GM21737 (cell line): Measurements from ENCODE around the gene DRICH1.
"Not testable (repeated sequence)": the region's sequence is repeated elsewhere in the genome, so short reads cannot be mapped to it uniquely, and the experiment has no call there.

Source experiments
- ATAC-seq: cut with Tn5 transposase; IDR thresholded peaks from one replicate; pipeline ENCODE4 v1.9.1; 2021; ENCODE audit warnings: mild to moderate bottlenecking, moderate library complexity; ENCODE audit not compliant: unreplicated experiment

Gene DRICH1

GRCh38 chr22:23632178-23632577 is at the start of gene DRICH1:
TSS of gene DRICH1 (minus strand) at chr22:23632321. CDS start at chr22:23632023, 298 bp downstream.
- no peak for ATAC-seq

DNA sequence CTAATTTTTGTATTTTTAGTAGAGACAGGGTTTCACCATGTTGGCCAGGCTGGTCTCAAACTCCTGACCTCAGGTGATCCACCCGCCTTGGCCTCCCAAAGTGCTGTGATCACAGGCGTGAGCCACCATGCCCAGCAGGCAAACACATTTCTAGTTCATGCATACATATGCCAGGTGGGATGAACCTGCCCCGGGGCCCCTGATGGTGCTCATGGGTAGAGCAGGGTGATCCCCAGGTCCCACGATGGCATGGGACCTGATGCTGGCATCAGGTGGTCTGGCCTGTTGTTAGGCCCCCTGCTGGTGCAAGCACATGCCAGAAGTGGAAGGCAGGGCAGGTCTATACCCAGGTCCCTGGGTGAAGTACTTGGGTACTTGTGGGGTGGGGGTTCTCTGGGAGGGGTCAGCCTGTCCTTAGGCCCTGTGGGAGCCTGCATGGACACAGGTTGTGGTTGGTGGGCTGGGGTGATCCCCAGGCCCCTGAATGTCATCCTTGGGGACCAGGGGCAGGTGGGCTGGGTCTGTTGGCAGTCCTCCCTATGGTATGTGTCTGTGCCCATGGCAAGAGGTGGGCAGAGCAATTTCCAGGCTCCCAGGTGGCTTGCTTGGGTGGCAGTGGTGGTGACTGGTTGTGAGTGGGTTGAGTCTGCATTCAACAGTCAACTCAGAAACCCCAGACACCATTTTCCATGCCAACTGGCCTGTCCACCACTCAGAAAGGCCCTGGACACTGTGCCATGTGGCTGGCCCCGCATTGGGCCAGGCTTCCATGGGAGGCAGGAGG is 49.1 kb upstream of the DRICH1 start:
- ATAC-seq = no peak

DNA sequence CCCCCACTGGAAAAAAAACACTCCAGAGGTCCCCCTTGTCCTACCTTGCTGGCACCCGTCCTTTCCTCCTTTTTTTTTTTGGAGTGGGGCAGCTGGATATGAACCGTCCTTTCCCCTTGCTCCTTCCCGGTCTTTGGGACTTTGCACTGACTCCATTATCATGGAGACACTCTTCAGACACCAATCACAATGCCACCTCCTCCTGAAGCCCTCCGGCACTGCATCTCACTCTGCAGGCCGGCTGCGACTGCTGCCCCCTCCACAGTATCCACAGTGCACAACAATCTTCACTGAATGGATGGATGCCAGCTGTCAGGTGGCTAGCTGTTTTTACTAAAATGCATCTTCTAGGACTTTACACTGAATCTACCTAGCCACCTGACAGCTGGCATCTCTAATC is 46.0 kb upstream of the DRICH1 start:
- no peak for ATAC-seq

DNA sequence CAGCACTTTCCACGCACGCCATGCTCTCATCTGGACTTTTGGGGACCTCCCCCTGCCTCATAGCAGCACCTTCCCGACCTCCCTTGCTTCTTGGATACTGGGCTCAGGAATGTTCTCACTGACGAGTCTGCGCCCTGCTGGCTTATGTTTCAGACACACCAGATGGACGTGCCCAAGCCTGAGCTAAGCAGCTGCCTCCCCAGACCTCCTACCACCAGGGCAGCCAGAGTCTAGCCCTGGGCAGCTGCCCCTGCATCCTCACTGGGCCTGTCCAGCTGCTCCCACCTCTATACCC is 45.5 kb upstream of the DRICH1 start:
- no peak for ATAC-seq

DNA sequence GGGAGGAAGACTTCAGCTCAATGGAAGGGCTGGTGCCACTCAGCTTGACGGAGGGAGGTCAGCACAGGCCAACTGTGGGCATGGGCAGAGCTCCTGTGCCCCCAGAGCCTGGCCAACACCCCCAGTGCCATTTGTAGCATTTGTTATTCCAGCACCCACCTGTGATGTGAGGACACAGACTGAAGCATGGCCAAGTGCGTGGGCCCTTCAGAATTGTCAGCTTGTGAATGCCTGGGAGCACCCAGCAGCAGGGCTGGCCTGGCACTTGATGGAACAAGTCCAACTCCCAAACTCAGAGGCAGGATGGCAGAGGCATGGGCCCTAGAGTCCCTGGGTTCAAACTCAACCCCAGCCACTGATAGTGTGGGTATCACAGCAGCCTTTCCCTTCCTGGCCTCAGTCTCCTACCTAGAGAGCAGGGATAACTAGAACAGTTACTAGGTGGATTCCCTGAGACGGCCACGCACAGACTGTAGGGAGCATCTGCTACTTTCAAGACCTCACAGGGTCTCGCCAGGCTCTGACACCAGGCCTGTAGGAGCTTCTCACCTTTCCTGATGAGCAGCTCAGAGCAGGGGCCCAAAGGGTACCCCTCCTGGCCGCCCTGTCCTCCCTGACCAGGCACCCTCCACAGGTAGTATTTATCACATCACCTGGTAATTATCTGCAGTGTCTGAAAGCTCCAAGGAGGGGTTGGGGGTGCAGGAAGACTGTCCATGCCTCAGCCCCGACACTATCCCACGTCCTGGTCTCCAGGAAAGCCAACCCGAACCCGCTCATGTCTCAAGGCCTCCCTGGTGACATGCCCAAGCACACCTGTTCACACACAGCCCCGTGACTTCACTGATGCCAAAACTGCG is 45.0 kb upstream of the DRICH1 start:
- ATAC-seq = not testable (repeated sequence)

DNA sequence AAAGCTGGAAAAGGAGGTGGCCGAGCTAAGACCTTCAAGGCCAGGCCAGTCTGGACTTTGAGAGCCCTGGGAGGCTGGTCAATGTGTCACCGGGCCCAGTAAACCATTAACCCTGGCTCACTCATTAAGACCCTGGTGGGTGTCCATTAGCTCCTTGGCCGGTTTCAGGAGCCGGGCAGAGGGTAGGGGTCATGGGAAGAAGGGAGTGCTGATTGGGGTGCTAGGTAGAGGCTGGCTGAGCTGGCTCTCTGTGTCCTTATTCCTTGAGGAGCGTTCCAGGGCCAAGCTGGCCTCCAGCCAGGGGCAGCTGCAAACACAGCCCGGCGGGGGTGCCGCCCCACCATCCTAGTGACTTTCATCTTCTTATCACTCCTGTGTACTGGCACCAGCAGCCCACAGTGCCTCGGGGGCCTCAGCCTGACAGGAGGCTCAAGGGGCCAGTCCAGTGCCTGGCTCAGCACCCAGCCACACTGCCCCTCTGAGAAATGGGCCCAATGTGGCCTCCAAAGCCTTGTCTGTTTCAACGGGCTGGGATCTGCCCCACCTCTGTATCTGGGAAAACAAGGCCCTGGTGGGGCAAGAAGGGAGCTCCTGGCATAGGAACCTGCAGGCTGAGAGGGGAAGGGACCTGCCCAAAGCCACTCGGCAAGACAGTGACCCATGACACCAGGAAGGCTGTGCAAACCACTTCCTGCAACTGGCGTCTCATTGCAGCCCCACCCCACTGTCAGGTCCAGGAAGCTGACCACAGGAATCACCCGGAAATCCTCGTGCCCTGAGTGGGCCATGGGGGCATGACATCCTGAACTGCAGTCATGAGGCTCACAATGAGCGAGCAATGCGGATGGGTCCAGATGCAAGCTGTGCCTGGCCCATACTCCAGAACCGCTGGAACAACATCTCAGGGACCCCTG is 43.6 kb upstream of the DRICH1 start:
- ATAC-seq = no peak

DNA sequence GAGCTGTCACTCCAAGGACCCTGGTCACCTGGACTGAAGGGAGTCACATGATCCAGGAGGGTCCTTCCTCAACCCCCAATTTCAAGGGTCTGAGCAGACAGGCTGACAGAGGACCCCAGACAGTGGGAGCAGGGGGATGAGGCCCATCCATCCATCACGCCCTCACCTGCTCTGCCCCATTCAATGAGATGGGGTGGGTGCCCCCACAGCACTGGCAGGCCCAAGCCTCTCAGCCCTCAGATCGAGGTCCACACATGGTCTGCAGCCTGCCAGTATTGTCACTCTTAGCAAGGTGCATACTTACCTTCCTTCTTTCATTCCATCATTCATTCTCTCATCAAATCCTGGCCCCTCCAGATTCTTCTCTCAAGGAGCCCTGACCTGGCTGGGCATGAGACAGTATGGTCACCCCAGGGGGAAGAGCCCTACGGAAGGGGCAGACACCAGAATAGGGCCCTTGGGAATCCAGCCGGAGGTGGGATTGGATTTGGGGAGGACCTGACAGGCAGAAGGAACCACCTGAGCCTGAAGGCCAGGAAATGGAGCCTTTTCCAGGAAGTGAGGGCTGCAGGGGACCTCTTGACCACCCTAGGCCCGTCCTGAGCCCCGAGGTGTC is 42.9 kb upstream of the DRICH1 start:
- not testable (repeated sequence) for ATAC-seq

- no peak for ATAC-seq
These were observed 41.9 kb upstream of the DRICH1 start for GRCh38 chr22:23673826-23674690.

- ATAC-seq = no peak
These were observed 41.0 kb upstream of the DRICH1 start for GRCh38 chr22:23673050-23673620.

- ATAC-seq = not testable (repeated sequence)
These were observed 40.4 kb upstream of the DRICH1 start for GRCh38 chr22:23672307-23673049.

GRCh38 chr22:23671387-23671786 is 39.3 kb upstream of the DRICH1 start:
- not testable (repeated sequence) for ATAC-seq

DNA sequence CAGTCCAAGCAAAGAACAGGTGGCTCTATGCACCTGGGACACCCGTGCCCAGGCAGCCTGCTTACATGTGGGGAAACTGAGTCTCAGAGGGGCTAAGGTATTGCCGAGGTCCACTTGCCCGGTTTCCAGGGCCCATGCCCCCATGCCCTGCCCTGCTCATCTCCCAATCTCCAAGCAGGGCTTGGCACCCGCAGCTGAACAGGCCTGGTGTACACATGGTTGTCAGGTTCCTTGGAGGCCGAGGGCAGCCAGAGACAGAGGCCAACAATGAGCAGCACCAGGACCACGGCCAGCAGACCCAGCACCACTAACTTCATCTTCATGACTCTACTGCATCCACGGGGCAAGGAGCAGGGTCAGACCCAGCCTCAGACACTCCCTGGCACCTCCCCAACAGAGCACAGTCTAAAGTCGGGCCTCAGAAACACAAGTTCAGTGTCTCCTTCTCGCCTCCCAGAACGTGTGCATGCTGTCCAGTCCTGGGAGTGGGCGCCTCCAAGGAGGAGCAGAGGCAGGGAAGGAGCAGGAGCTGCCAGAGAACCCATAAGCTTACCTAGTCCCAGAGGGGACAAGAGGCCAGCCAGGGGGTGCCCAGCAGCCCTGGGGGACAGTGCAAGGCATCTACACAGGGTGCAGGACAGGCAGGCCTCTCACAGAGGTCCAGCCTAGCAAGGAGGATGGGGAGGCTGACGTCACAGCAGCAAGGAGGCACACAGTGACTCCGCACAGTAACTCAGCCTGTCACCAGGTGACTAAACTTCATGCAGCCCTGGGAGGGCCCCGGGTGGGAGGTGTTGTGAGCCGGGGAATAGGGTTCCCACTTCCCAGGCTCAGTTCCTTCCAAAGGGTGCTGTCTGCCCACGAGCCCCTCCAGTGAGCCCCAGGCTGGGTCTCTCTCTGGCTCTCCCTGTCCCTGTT is 38.5 kb upstream of the DRICH1 start:
- ATAC-seq = no peak

GRCh38 chr22:23660381-23660780 is 28.3 kb upstream of the DRICH1 start:
- not testable (repeated sequence) for ATAC-seq

DNA sequence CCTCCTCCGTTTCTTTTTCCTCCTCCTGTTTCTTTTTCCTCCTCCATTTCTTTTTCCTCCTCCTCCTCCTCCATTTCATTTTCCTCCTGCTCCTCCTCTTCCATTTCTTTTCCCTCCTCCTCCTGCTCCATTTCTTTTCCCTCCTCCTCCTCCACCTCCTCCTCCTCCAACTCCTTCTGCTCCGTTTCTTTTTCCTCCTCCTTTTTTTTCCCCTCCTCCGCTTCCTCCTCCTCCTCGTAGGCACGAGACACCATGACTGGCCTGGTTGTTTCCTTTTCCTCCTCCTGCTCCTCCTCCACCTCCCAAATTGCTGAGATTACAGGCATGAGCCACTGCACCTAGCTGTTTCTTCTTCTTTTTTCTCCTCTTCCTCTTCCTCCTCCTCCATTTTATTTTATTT is 25.6 kb upstream of the DRICH1 start:
- no peak for ATAC-seq

DNA sequence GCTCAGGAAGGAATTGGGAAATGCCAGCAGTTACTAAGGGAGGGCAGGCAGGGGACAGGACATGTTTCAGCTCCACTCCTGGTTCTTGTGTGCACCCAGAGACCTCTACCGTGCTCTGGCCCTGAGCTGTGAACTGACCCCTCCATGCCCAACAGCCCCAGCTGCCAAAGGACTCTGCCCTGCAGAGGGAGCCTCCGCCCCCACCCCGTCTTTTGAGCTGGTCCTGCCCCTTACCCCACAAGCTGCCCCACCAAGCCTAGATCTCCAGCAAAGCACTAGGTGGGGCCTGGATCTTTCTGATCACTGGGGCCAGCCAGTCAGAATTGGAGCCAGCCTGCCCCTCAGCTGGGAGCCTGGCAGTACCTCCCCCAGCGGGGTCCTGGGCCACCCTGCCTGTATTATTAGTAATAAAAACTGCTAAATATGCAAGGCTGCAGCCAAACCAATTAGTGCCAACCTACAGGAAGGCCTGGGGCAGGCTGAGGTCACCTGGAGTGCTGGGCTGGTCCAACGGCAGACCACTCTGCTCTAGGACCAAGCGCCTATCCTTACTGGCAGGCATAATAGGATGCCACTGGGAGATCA is 23.9 kb upstream of the DRICH1 start:
- no peak for ATAC-seq

- ATAC-seq = no peak
These were observed 20.6 kb upstream of the DRICH1 start for GRCh38 chr22:23652711-23653110.

DNA sequence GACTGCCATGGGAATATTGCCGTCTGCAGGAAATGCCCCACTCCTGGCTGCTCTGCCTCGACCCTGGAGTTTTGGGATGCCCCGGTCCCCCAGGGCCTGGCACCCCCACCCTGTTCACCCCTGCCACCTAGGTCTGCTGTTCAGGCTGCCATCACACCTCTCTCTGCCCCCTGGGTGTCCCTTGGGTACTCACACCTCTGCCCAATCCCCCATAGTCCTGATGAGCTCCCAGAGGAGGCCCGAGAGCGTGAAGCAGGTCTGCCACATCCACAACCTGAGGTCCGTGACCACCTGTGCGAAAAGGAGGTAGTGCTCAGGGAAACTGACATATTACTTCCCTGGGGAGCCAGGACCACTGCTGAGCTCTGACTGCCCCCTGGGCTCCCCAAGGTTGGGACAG is 20.2 kb upstream of the DRICH1 start:
- ATAC-seq = no peak
